SJCRH30 (cell line): ENCODE results near the gene CSNK1D. TPM values are rescaled to one million over a fixed set of nuclear protein-coding genes. Genes with fewer than 3 reads are reported as not detected.

Source experiments
- DNase-seq, 2 experiments: peaks; one replicate each; pipeline ENCODE4 v3.0.0-alpha.2; 2015 to 2020
- H3K27ac ChIP-seq: fragments of 250-450 bp; sonication (Bioruptor Pico); 2 replicates; pipeline ENCODE4 v1.5.1; 2020; ENCODE audit warnings: mild to moderate bottlenecking, moderate library complexity
- H3K27me3 ChIP-seq: fragments of 250-450 bp; sonication (Bioruptor Pico); 2 replicates; pipeline ENCODE4 v1.5.1; 2020; ENCODE audit warnings: mild to moderate bottlenecking, moderate library complexity
- H3K36me3 ChIP-seq: fragments of 250-450 bp; sonication (Bioruptor Pico); 2 replicates; pipeline ENCODE4 v1.5.1; 2020; ENCODE audit warnings: mild to moderate bottlenecking, moderate library complexity
- H3K4me1 ChIP-seq: fragments of 250-450 bp; sonication (Bioruptor Pico); 2 replicates; pipeline ENCODE4 v1.5.1; 2020; ENCODE audit warnings: mild to moderate bottlenecking, moderate library complexity
- H3K4me3 ChIP-seq: fragments of 250-450 bp; sonication (Bioruptor Pico); 2 replicates; pipeline ENCODE4 v1.5.1; 2020; ENCODE audit warnings: mild to moderate bottlenecking, moderate library complexity
- H3K9me3 ChIP-seq: fragments of 250-450 bp; sonication (Bioruptor Pico); replicated peaks from 2 replicates; pipeline ENCODE4 v1.5.1; 2020; ENCODE audit warnings: mild to moderate bottlenecking, moderate library complexity
- total RNA-seq: library from RNA; depleted of rRNA; stranded (reverse); fragments of >200 nt; shearing (Covaris generic); gene quantifications from 2 replicates; pipeline ENCODE4 v1.2.3, GENCODE V29; 2014

Gene CSNK1D
- total RNA-seq, 1 experiment from 2014 or later: 88.7 TPM

GRCh38 chr17:82241183-82241925 lies 32.1 kb downstream of the CSNK1D start:
- peaks cover 15% of the 10 kb centered on the region; the same call in 1 of the 2 replicates for H3K4me1 ChIP-seq
- no peak overlapping the region for H3K27ac ChIP-seq
- no peaks in the 10 kb centered on the region for H3K9me3 ChIP-seq
- H3K4me3 ChIP-seq: no peak overlapping the region
- H3K27me3 ChIP-seq: no peaks in the 10 kb centered on the region
- H3K36me3 ChIP-seq: peaks cover 43% of the 10 kb centered on the region
- DNase-seq: no peak

- H3K9me3 ChIP-seq: no peaks in the 10 kb centered on the region
- no peak overlapping the region for H3K4me3 ChIP-seq
- H3K27ac ChIP-seq: no peak overlapping the region
- H3K4me1 ChIP-seq: peaks cover 20% of the 10 kb centered on the region; the same call in 1 of the 2 replicates
- H3K27me3 ChIP-seq: no peaks in the 10 kb centered on the region
- H3K36me3 ChIP-seq: peaks cover 36% of the 10 kb centered on the region
- DNase-seq: no peak
Observed at GRCh38 chr17:82240506-82241182, 32.9 kb downstream of the CSNK1D start.

- DNase-seq: no peak
- H3K4me1 ChIP-seq: peaks cover 27% of the 10 kb centered on the region
- H3K4me3 ChIP-seq: no peak overlapping the region
- no peaks in the 10 kb centered on the region for H3K27me3 ChIP-seq
- H3K36me3 ChIP-seq: peaks cover 29% of the 10 kb centered on the region
- no peak overlapping the region for H3K27ac ChIP-seq
- no peaks in the 10 kb centered on the region for H3K9me3 ChIP-seq
Observed at GRCh38 chr17:82239926-82240505, 33.5 kb downstream of the CSNK1D start.

- peaks cover 32% of the 10 kb centered on the region for H3K4me1 ChIP-seq
- no peaks in the 10 kb centered on the region for H3K27me3 ChIP-seq
- no peak overlapping the region for H3K4me3 ChIP-seq
- no peak overlapping the region for H3K27ac ChIP-seq
- DNase-seq: no peak
- H3K36me3 ChIP-seq: peaks cover 24% of the 10 kb centered on the region
- no peaks in the 10 kb centered on the region for H3K9me3 ChIP-seq
Observed at GRCh38 chr17:82239401-82239925, 34.0 kb downstream of the CSNK1D start.

GRCh38 chr17:82238472-82239201 lies 34.9 kb downstream of the CSNK1D start:
- no peaks in the 10 kb centered on the region for H3K27me3 ChIP-seq
- H3K27ac ChIP-seq: no peak overlapping the region
- DNase-seq: peak; percentile 67 to 70
- H3K4me3 ChIP-seq: no peak overlapping the region
- no peaks in the 10 kb centered on the region for H3K9me3 ChIP-seq
- H3K36me3 ChIP-seq: peaks cover 15% of the 10 kb centered on the region
- peaks cover 37% of the 10 kb centered on the region for H3K4me1 ChIP-seq

GRCh38 chr17:82237746-82238471 lies 35.6 kb downstream of the CSNK1D start:
- H3K36me3 ChIP-seq: peaks cover 8% of the 10 kb centered on the region
- H3K4me1 ChIP-seq: peaks cover 37% of the 10 kb centered on the region
- H3K27ac ChIP-seq: no peak overlapping the region

GRCh38 chr17:82237083-82237745 lies 36.3 kb downstream of the CSNK1D start:
- no peak overlapping the region; the same call in 1 of the 2 replicates for H3K27ac ChIP-seq
- DNase-seq: peak in 1 of 2 experiments; percentile 48
- H3K9me3 ChIP-seq: no peaks in the 10 kb centered on the region
- H3K4me1 ChIP-seq: peaks cover 37% of the 10 kb centered on the region
- H3K27me3 ChIP-seq: no peaks in the 10 kb centered on the region
- peak overlapping the region; percentile 40 for H3K4me3 ChIP-seq
- peaks cover 2% of the 10 kb centered on the region; the same call in 1 of the 2 replicates for H3K36me3 ChIP-seq

More at GRCh38 chr17:82237746-82238471, 35.6 kb downstream of the CSNK1D start:
- Histone ChIP-seq H3K4me3 (no peak overlapping the region), H3K9me3 (no peaks in the 10 kb centered on the region), H3K27me3 (no peaks in the 10 kb centered on the region)
- DNase-seq: no peak

GRCh38 chr17:82236142-82236971 lies 37.1 kb downstream of the CSNK1D start:
- peak; percentile 99 for DNase-seq
- Histone ChIP-seq H3K27me3 (no peaks in the 10 kb centered on the region), H3K4me1 (peaks cover 37% of the 10 kb centered on the region), H3K27ac (peak overlapping the region; percentile 11; the same call in 1 of the 2 replicates), H3K9me3 (no peaks in the 10 kb centered on the region), H3K36me3 (no peaks in the 10 kb centered on the region), H3K4me3 (peak overlapping the region; percentile 40)

- Histone ChIP-seq H3K36me3 (no peaks in the 10 kb centered on the region), H3K4me1 (peaks cover 37% of the 10 kb centered on the region)
- DNase-seq: peak; percentile 82
Observed at GRCh38 chr17:82235775-82236141, 37.7 kb downstream of the CSNK1D start.

GRCh38 chr17:82235056-82235774 lies 38.3 kb downstream of the CSNK1D start:
- Histone ChIP-seq H3K27me3 (no peaks in the 10 kb centered on the region), H3K9me3 (no peaks in the 10 kb centered on the region), H3K36me3 (no peaks in the 10 kb centered on the region), H3K4me3 (peak overlapping the region; percentile 40), H3K4me1 (peaks cover 37% of the 10 kb centered on the region), H3K27ac (no peak overlapping the region; the same call in 1 of the 2 replicates)
- no peak for DNase-seq

More at GRCh38 chr17:82235775-82236141, 37.7 kb downstream of the CSNK1D start:
- peak overlapping the region; percentile 40 for H3K4me3 ChIP-seq
- H3K27ac ChIP-seq: peak overlapping the region; percentile 11; the same call in 1 of the 2 replicates
- H3K9me3 ChIP-seq: no peaks in the 10 kb centered on the region
- H3K27me3 ChIP-seq: no peaks in the 10 kb centered on the region

- Histone ChIP-seq H3K27ac (no peak overlapping the region; the same call in 1 of the 2 replicates), H3K4me3 (peak overlapping the region; percentile 40; the same call in 1 of the 2 replicates), H3K36me3 (no peaks in the 10 kb centered on the region), H3K9me3 (no peaks in the 10 kb centered on the region), H3K4me1 (peaks cover 37% of the 10 kb centered on the region), H3K27me3 (no peaks in the 10 kb centered on the region)
- DNase-seq: peak; percentile 82 to 85
Observed at GRCh38 chr17:82234211-82235055, 39.1 kb downstream of the CSNK1D start.
